ENCODE results near the gene BBC3. TPM values are rescaled to one million over a fixed set of nuclear protein-coding genes. Genes with fewer than 3 reads are reported as not detected.
A peak's percentile ranks its signal among the peaks of the same experiment; 100 is the strongest.

BBC3 gene
- polyA plus RNA-seq, 2 of the 4 experiments (the other 2 are of a cell fraction): 6.0 to 8.9 TPM

DNA sequence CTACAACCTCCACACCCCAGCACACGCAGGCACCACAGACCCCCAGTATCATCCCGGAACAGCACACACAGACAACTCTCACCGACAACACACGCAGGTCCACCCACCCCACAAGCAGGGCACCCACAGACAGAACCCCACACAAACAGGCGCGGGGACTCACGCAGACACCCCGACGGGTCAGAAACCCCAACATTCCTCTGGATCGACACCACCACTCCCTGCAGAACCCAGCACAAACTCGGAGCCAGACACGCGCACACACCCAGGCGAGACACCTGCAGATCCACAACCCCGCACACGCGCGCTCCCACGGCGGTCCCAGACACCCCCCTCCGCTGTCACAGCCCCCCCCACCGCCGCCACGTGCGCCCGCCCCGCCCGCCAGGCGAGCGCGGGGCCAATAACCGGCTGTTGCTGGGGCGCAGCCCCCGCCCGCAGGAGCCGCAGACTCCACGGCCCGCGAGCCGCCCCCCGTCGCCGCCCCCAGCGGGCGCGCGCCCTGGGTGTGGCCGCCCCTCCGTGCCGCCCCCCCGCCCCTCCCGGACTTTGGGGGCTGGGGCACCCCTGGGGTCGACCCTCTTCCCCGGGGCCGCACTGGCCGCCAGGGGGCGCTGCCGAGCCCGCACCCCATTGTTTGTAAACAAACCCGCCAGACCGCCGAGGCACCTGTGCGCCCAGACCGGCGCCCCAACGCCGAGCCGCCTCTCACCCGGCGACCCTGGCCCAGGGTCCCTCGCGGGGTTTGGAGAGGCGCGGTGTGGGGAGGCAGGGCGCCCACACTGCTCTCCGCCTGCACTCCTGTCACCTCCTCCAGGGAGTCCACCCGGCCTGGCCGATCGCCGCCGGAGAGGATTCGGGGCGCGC, 712 bp downstream of the BBC3 start (continued):
- TF ChIP-seq RAD21 (conservative IDR thresholded peaks at IDR 0.05 in 1 of 2, IDR thresholded peaks at IDR 0.05 in 1 of 2): peak in 1 of 2 experiments; percentile 54; a peak in 3 of 5 replicates
- no peak for TF ChIP-seq SREBF2 (IDR thresholded peaks at IDR 0.05)
- TF ChIP-seq POLR2A (IDR thresholded peaks at IDR 0.05; ENCODE audit: low read length): no peak
- TF ChIP-seq MAZ (IDR thresholded peaks at IDR 0.05; ENCODE audit: borderline replicate concordance, low read depth, low read length): 0 out of 2 replicates have a peak, but pooled peaks have one; percentile 11
- TF ChIP-seq TFCP2L1 (CRISPR knock-in tag; IDR thresholded peaks at IDR 0.05): no peak
- TF ChIP-seq EP300 (IDR thresholded peaks at IDR 0.05): 0 out of 5 replicates have a peak, but pooled peaks of 1 of the 2 experiments have one; percentile 18
- no peak; the same call in 1 of the 2 replicates for TF ChIP-seq GATA3 (IDR thresholded peaks at IDR 0.05; ENCODE audit: borderline replicate concordance)
- TF ChIP-seq, protein P1, sequence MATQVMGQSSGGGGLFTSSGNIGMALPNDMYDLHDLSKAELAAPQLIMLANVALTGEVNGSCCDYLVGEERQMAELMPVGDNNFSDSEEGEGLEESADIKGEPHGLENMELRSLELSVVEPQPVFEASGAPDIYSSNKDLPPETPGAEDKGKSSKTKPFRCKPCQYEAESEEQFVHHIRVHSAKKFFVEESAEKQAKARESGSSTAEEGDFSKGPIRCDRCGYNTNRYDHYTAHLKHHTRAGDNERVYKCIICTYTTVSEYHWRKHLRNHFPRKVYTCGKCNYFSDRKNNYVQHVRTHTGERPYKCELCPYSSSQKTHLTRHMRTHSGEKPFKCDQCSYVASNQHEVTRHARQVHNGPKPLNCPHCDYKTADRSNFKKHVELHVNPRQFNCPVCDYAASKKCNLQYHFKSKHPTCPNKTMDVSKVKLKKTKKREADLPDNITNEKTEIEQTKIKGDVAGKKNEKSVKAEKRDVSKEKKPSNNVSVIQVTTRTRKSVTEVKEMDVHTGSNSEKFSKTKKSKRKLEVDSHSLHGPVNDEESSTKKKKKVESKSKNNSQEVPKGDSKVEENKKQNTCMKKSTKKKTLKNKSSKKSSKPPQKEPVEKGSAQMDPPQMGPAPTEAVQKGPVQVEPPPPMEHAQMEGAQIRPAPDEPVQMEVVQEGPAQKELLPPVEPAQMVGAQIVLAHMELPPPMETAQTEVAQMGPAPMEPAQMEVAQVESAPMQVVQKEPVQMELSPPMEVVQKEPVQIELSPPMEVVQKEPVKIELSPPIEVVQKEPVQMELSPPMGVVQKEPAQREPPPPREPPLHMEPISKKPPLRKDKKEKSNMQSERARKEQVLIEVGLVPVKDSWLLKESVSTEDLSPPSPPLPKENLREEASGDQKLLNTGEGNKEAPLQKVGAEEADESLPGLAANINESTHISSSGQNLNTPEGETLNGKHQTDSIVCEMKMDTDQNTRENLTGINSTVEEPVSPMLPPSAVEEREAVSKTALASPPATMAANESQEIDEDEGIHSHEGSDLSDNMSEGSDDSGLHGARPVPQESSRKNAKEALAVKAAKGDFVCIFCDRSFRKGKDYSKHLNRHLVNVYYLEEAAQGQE (IDR thresholded peaks at IDR 0.05): no peak
- TF ChIP-seq SMC3 (IDR thresholded peaks at IDR 0.05): peak; percentile 84

DNA sequence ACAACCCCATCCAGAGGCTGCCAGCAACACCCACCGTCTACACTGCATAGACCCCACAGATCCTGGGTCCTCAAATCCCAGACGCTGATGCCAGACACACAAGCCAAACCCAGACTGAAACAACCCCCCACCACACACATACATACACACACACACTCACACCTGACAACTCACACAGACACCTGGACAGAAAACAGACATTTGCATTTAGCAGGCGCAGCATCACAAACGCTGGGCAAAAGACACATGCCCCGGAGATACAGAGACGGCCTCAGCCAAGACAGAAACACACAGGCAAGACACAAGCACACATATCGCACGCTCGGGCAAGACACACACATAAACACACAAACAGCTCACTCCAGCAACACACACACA, 1.3 kb downstream of the BBC3 start:
- Histone ChIP-seq H3K4me3 (peak overlapping the region; percentile 89), H3K27ac (peak overlapping the region; percentile 87 to 98), H3K4me1 (peaks cover 54% of the 10 kb centered on the region), H3K9me3 (no peaks in the 10 kb centered on the region), H3K4me2 (peak overlapping the region; percentile 99)
- no peak for ATAC-seq
- no peak for TF ChIP-seq HOXB13 (CRISPR knock-in tag; IDR thresholded peaks at IDR 0.05; ENCODE audit: low read depth)
- no peak for TF ChIP-seq JUNB (IDR thresholded peaks at IDR 0.05)
- no peak for TF ChIP-seq ZFP36 (IDR thresholded peaks at IDR 0.05; ENCODE audit: borderline replicate concordance, partially characterized antibody)
- TF ChIP-seq, protein P2, sequence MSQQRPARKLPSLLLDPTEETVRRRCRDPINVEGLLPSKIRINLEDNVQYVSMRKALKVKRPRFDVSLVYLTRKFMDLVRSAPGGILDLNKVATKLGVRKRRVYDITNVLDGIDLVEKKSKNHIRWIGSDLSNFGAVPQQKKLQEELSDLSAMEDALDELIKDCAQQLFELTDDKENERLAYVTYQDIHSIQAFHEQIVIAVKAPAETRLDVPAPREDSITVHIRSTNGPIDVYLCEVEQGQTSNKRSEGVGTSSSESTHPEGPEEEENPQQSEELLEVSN (IDR thresholded peaks at IDR 0.05; ENCODE audit: borderline replicate concordance, low read depth): no peak
- TF ChIP-seq, protein P3, sequence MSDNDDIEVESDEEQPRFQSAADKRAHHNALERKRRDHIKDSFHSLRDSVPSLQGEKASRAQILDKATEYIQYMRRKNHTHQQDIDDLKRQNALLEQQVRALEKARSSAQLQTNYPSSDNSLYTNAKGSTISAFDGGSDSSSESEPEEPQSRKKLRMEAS (IDR thresholded peaks at IDR 0.05): no peak
- no peak for TF ChIP-seq POLR2A (IDR thresholded peaks at IDR 0.05; ENCODE audit: low read length)
- no peak for TF ChIP-seq ZNF302 (CRISPR knock-in tag; IDR thresholded peaks at IDR 0.05)
- TF ChIP-seq, protein P4, sequence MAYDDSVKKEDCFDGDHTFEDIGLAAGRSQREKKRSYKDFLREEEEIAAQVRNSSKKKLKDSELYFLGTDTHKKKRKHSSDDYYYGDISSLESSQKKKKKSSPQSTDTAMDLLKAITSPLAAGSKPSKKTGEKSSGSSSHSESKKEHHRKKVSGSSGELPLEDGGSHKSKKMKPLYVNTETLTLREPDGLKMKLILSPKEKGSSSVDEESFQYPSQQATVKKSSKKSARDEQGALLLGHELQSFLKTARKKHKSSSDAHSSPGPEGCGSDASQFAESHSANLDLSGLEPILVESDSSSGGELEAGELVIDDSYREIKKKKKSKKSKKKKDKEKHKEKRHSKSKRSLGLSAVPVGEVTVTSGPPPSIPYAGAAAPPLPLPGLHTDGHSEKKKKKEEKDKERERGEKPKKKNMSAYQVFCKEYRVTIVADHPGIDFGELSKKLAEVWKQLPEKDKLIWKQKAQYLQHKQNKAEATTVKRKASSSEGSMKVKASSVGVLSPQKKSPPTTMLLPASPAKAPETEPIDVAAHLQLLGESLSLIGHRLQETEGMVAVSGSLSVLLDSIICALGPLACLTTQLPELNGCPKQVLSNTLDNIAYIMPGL (CRISPR knock-in tag; IDR thresholded peaks at IDR 0.05; ENCODE audit: borderline replicate concordance): no peak
- no peak for TF ChIP-seq ZSCAN20 (CRISPR knock-in tag; IDR thresholded peaks at IDR 0.05)
- TF ChIP-seq MAZ (IDR thresholded peaks at IDR 0.05; ENCODE audit: borderline replicate concordance, low read depth, low read length): no peak
- TF ChIP-seq, protein P5, sequence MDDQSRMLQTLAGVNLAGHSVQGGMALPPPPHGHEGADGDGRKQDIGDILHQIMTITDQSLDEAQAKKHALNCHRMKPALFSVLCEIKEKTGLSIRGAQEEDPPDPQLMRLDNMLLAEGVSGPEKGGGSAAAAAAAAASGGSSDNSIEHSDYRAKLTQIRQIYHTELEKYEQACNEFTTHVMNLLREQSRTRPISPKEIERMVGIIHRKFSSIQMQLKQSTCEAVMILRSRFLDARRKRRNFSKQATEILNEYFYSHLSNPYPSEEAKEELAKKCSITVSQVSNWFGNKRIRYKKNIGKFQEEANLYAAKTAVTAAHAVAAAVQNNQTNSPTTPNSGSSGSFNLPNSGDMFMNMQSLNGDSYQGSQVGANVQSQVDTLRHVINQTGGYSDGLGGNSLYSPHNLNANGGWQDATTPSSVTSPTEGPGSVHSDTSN (IDR thresholded peaks at IDR 0.05): no peak
- 17% methylated on average over 9 of the region's 9 CpGs for WGBS (ENCODE audit: missing lambda C conversion rate)
- no peak for FAIRE-seq
- POLR2A ChIA-PET: no interaction called here
- peak in 1 of 2 experiments; percentile 53 for DNase-seq (ENCODE audit: low read depth in 1 of 2, low spot score in 1 of 2)
- CTCF ChIA-PET: interaction anchor here (1.0 to 24.7 kb wide), 7 partner anchors 9 to 37 kb away, joined by 3 to 893 read pairs (median 3); partner anchors contain the start of gene CCDC9

Data from A549 (cell line).